B cell (primary cell): ENCODE measurements around the gene UGGT1. TPM values are rescaled to one million over a fixed set of nuclear protein-coding genes. Genes with fewer than 3 reads are reported as not detected.

ENCODE experiments used
- ATAC-seq: fragments of 200-7000 bp; cut with Tn5 transposase; one replicate; pipeline ENCODE4 v1.10.0; 2021; ENCODE audit warnings: low read depth, mild to moderate bottlenecking, moderate number of reproducible peaks, moderate library complexity
- CTCF ChIA-PET: fragments of 350-600 bp; sonication (Branson Sonifier 250); formaldehyde crosslinking; loops from one replicate; lab custom pipeline; 2021; ENCODE audit warnings: antibody characterized with exemption, inconsistent platforms; lab: Charles Lee
- POLR2A ChIA-PET: fragments of 350-600 bp; sonication (Branson Sonifier 250); formaldehyde crosslinking; loops from one replicate; lab custom pipeline; 2021; ENCODE audit warnings: antibody characterized with exemption; lab: Charles Lee
- DNase-seq: peaks from one replicate; pipeline ENCODE4 v3.0.0; 2013
- H2AFZ ChIP-seq: 2 replicates; pipeline ENCODE4 v1.6.1; 2012; ENCODE audit warnings: mild to moderate bottlenecking, low read depth, low read length; ENCODE audit not compliant: insufficient read depth, poor library complexity, severe bottlenecking
- H3K27ac ChIP-seq, 2 donors: 1 replicate in 1 of 2; 2 replicates in 1 of 2; pipeline ENCODE4 v1.5.1; 2012 to 2013; ENCODE audit warnings: low read length in 2 of 2, mild to moderate bottlenecking in 2 of 2, moderate library complexity in 1 of 2
- H3K27me3 ChIP-seq, 4 experiments: fragments of 200-600 bp in 1 of 4; sonication (generic) in 1 of 4; replicated peaks in 1 of 4; 1 replicate in 2 of 4; 2 replicates in 2 of 4; pipeline versions ENCODE4 v1.6.1 to v1.7.0; 2013 to 2016; ENCODE audit warnings: low read length in 3 of 4, mild to moderate bottlenecking in 2 of 4, mixed read lengths in 1 of 4, moderate library complexity in 1 of 4; ENCODE audit not compliant: insufficient read depth in 4 of 4, control insufficient read depth in 3 of 4; ENCODE audit errors: control extremely low read depth in 1 of 4
- H3K36me3 ChIP-seq, 2 experiments: replicated peaks in 1 of 2; 1 replicate in 1 of 2; 2 replicates in 1 of 2; pipeline versions ENCODE4 v1.6.1 to v1.7.1; 2013; ENCODE audit warnings: low read length in 1 of 2; ENCODE audit not compliant: insufficient read depth in 2 of 2, control insufficient read depth in 1 of 2; ENCODE audit errors: control extremely low read depth in 1 of 2, extremely low read depth in 1 of 2
- H3K4me1 ChIP-seq, 2 donors: fragments of 200-600 bp in 1 of 2; sonication (generic) in 1 of 2; 1 replicate in 1 of 2; 2 replicates in 1 of 2; pipeline versions ENCODE4 v1.5.1 to v1.6.1; 2013 to 2017; ENCODE audit warnings: low read length in 2 of 2; ENCODE audit not compliant: control insufficient read depth in 2 of 2, insufficient read depth in 2 of 2
- H3K4me2 ChIP-seq: replicated peaks from 2 replicates; pipeline ENCODE3; 2012; ENCODE audit warnings: mild to moderate bottlenecking, low read depth, low read length; ENCODE audit not compliant: poor library complexity, severe bottlenecking
- H3K4me3 ChIP-seq, 5 experiments: fragments of 200-600 bp in 1 of 5; sonication (generic) in 1 of 5; 1 replicate in 3 of 5; 2 replicates in 2 of 5; pipeline versions ENCODE4 v1.5.1 to v1.7.0; 2011 to 2016; ENCODE audit warnings: low read length in 4 of 5, mild to moderate bottlenecking in 4 of 5, low read depth in 2 of 5, control low read depth in 1 of 5, moderate library complexity in 1 of 5; ENCODE audit not compliant: insufficient read depth in 1 of 5; ENCODE audit errors: control extremely low read depth in 1 of 5, extremely low read depth in 1 of 5
- H3K79me2 ChIP-seq: fragments of 200-600 bp; sonication (generic); one replicate; pipeline ENCODE4 v1.6.0; 2016; ENCODE audit warnings: low read length; ENCODE audit not compliant: control insufficient read depth, insufficient read depth
- H3K9ac ChIP-seq: fragments of 200-600 bp; sonication (generic); 2 replicates; pipeline ENCODE4 v1.6.1; 2017; ENCODE audit warnings: mild to moderate bottlenecking, low read length, moderate library complexity
- H3K9me3 ChIP-seq, 3 donors: one replicate each; pipeline versions ENCODE4 v1.6.1 to v1.7.1; 2013; ENCODE audit warnings: low read length in 2 of 3; ENCODE audit not compliant: control insufficient read depth in 2 of 3, insufficient read depth in 1 of 3; ENCODE audit errors: control extremely low read depth in 1 of 3
- H4K20me1 ChIP-seq: 2 replicates; pipeline ENCODE4 v1.6.0; 2012; ENCODE audit warnings: mild to moderate bottlenecking, low read length; ENCODE audit not compliant: insufficient read depth, control insufficient read depth, poor library complexity, severe bottlenecking
- H3K27ac Mint-ChIP-seq: one replicate; pipeline ENCODE4 v1.8.0; 2021; ENCODE audit warnings: mixed read lengths
- H3K27me3 Mint-ChIP-seq: one replicate; pipeline ENCODE4 v1.8.0; 2021; ENCODE audit warnings: mixed read lengths
- H3K4me1 Mint-ChIP-seq: one replicate; pipeline ENCODE4 v1.8.0; 2021; ENCODE audit warnings: mixed read lengths
- H3K4me3 Mint-ChIP-seq: one replicate; pipeline ENCODE4 v1.8.0; 2021; ENCODE audit warnings: mixed read lengths
- H3K9me3 Mint-ChIP-seq: one replicate; pipeline ENCODE4 v1.8.0; 2022; ENCODE audit warnings: mixed read lengths; ENCODE audit not compliant: insufficient read depth
- EZH2 ChIP-seq: IDR thresholded peaks from 2 replicates; pipeline ENCODE4 v1.6.1; 2012; ENCODE audit warnings: borderline replicate concordance, low read depth, mild to moderate bottlenecking, moderate library complexity, low read length; ENCODE audit not compliant: insufficient read depth, poor library complexity, severe bottlenecking
- WGBS: methylation state at CpG from one replicate; pipeline ENCODE4 v1.1.5; 2013; ENCODE audit warnings: missing lambda C conversion rate; ENCODE audit not compliant: insufficient coverage; 5-methylcytosine and 5-hydroxymethylcytosine counted together
- intact Hi-C: fragments of 100-400 bp; cut with micrococcal nuclease; formaldehyde crosslinking; loops from one replicate; pipeline ENCODE4 v1.10.0; 2022
- polyA plus RNA-seq: library from polyadenylated mRNA; depleted of rRNA; stranded (reverse); fragments of >200 nt; gene quantifications from 2 replicates; pipeline ENCODE4 v1.2.3, GENCODE V29; 2012
- total RNA-seq, 2 donors: library from RNA; stranded (reverse); fragments of 120-200 nt in 1 of 2; gene quantifications; 1 replicate in 1 of 2; 2 replicates in 1 of 2; pipeline versions ENCODE4 v1.2.3 to v1.2.4, GENCODE V29; 2013 to 2022
- TF ChIP-seq, protein P1 (sequence below): fragments of 200-600 bp; IDR thresholded peaks from one replicate; pipeline ENCODE4 v1.8.0; 2022; ENCODE audit warnings: antibody characterized with exemption, mild to moderate bottlenecking

UGGT1 gene
- total and polyA plus RNA-seq, 2 donors (not counting 1 experiment from before 2014, with no cell fraction given): 8.5 to 44.1 TPM

DNA sequence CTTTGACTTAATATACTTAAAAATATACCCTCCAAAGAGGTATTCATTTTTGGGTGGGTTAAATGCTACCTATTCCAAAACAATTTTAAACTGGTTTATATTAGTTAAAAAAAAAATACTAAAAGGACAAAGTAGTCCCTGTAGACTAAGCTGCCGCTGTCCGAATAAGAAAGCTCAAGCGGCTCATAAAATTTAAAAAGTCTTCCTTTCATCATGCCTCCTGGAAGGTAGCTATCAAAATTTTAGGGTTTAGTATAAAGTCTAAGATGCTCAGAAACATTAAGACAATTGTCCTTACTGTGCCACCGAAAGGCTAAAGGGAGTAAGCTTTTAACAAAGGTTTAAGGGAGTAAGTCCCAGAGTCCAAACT is 440 bp upstream of the UGGT1 start:
- peaks cover 45% of the 10 kb centered on the region for H3K79me2 ChIP-seq
- Mint-ChIP-seq H3K4me3 (peak overlapping the region; percentile 92), H3K4me1 (peaks cover 40% of the 10 kb centered on the region), H3K27ac (peak overlapping the region; percentile 92), H3K9me3 (no peaks in the 10 kb centered on the region), H3K27me3 (no peaks in the 10 kb centered on the region)
- CTCF ChIA-PET: interaction anchor here (0.6 to 0.9 kb wide), 4 partner anchors 8 to 499 kb away, joined by 3 to 5 read pairs (median 4); no protein-coding TSS in a partner anchor
- intact Hi-C loops: loop anchor here (2.0 to 5.0 kb wide), 5 partner anchors 204 to 798 kb away; partner anchors contain the start of genes ERCC3, HS6ST1, MAP3K2 and SFT2D3
- peaks cover 0 to 3% (median 0%) of the 10 kb centered on the region in 4 experiments for H3K27me3 ChIP-seq
- ATAC-seq (peak; percentile 5), DNase-seq (no peak)
- H3K4me3 ChIP-seq: peak overlapping the region; percentile 73 to 93 (median 79)
- WGBS: 0% methylated on average over 1 of the region's 4 CpGs
- H2AFZ ChIP-seq: peak overlapping the region; percentile 92
- TF ChIP-seq, protein P1, sequence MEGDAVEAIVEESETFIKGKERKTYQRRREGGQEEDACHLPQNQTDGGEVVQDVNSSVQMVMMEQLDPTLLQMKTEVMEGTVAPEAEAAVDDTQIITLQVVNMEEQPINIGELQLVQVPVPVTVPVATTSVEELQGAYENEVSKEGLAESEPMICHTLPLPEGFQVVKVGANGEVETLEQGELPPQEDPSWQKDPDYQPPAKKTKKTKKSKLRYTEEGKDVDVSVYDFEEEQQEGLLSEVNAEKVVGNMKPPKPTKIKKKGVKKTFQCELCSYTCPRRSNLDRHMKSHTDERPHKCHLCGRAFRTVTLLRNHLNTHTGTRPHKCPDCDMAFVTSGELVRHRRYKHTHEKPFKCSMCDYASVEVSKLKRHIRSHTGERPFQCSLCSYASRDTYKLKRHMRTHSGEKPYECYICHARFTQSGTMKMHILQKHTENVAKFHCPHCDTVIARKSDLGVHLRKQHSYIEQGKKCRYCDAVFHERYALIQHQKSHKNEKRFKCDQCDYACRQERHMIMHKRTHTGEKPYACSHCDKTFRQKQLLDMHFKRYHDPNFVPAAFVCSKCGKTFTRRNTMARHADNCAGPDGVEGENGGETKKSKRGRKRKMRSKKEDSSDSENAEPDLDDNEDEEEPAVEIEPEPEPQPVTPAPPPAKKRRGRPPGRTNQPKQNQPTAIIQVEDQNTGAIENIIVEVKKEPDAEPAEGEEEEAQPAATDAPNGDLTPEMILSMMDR: no peak
- TF ChIP-seq EZH2: no peak
- POLR2A ChIA-PET: interaction anchor here (0.6 to 1.6 kb wide), 4 partner anchors 9 to 232 kb away, joined by 3 to 13 read pairs (median 4); partner anchors contain the start of gene SAP130
- peaks cover 2 to 4% of the 10 kb centered on the region in 2 experiments for H3K36me3 ChIP-seq
- peak overlapping the region; percentile 31 to 78 for H3K27ac ChIP-seq
- peaks cover 28% of the 10 kb centered on the region for H4K20me1 ChIP-seq
- peak overlapping the region; percentile 91 for H3K9ac ChIP-seq
- peaks cover 0 to 2% (median 0%) of the 10 kb centered on the region in 3 donors for H3K9me3 ChIP-seq
- H3K4me1 ChIP-seq: peaks cover 12 to 18% of the 10 kb centered on the region in 2 donors
- peak overlapping the region; percentile 95 for H3K4me2 ChIP-seq

DNA sequence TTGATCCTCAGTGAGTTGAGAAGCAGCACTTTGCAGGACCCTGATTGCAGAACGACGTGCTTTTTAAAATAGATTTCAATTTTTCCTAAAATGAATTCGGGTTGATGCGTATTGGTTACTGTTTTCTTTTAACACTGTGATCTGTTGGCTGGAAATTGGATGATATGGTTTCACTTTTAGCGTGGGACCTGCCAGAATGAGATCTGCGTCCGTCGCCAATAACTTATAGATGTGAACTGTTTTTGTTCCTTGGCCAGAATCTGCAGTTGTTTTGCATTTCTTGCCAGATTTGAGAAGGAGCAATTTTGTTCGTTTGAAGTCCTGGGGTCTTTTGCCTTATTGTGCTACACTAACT is 703 bp downstream of the UGGT1 start:
- Histone ChIP-seq H3K9ac (peak overlapping the region; percentile 91), H3K79me2 (peaks cover 56% of the 10 kb centered on the region), H3K4me3 (peak overlapping the region; percentile 73 to 93 (median 79)), H3K4me1 (peaks cover 12 to 18% of the 10 kb centered on the region in 2 donors), H3K36me3 (peaks cover 4 to 7% of the 10 kb centered on the region in 2 experiments), H2AFZ (peak overlapping the region; percentile 92), H3K27ac (peak overlapping the region; percentile 57 to 78), H3K4me2 (peak overlapping the region; percentile 95), H3K9me3 (no peaks in the 10 kb centered on the region), H3K27me3 (no peaks in the 10 kb centered on the region), H4K20me1 (peaks cover 39% of the 10 kb centered on the region)
- WGBS: 0% methylated on average over 9 of the region's 9 CpGs
- Mint-ChIP-seq H3K9me3 (no peaks in the 10 kb centered on the region), H3K4me3 (peak overlapping the region; percentile 92), H3K27me3 (no peaks in the 10 kb centered on the region), H3K27ac (peak overlapping the region; percentile 92), H3K4me1 (peaks cover 44% of the 10 kb centered on the region)
- DNase-seq (no peak), ATAC-seq (no peak)
- POLR2A ChIA-PET: interaction anchor here (1.6 kb wide), 1 partner anchor 63 kb away, joined by 13 read pairs; the partner anchor contains the start of gene SAP130
- no peak for TF ChIP-seq EZH2
- TF ChIP-seq, protein P1: no peak
- CTCF ChIA-PET: interaction anchor here (0.8 to 1.0 kb wide), 2 partner anchors 34 to 64 kb away, joined by 3 to 4 read pairs; partner anchors contain the start of gene SAP130
- intact Hi-C loops: loop anchor here (1.0 to 5.0 kb wide), 8 partner anchors 63 to 799 kb away; partner anchors contain the start of genes ERCC3, HS6ST1, IWS1 and MAP3K2
